Chondrocyte (in vitro differentiated cells): ENCODE measurements around the gene ARHGAP6. TPM values are rescaled to one million over a fixed set of nuclear protein-coding genes. Genes with fewer than 3 reads are reported as not detected.

Experiments
- DNase-seq: peaks from one replicate; pipeline ENCODE4 v3.0.0; 2021; ENCODE audit warnings: mixed read lengths, low spot score
- H3K27ac Mint-ChIP-seq: one replicate; pipeline ENCODE4 v1.8.0; 2021; ENCODE audit warnings: mild to moderate bottlenecking, moderate library complexity, mixed read lengths; ENCODE audit not compliant: unreplicated experiment
- H3K27me3 Mint-ChIP-seq: 2 replicates; pipeline ENCODE4 v1.8.0; 2021; ENCODE audit warnings: low read depth, mixed read lengths
- H3K36me3 Mint-ChIP-seq: 2 replicates; pipeline ENCODE4 v1.8.0; 2021; ENCODE audit warnings: low read depth, mixed read lengths
- H3K4me1 Mint-ChIP-seq: 2 replicates; pipeline ENCODE4 v1.8.0; 2021; ENCODE audit warnings: low read depth, mild to moderate bottlenecking, mixed read lengths
- H3K4me3 Mint-ChIP-seq: one replicate; pipeline ENCODE4 v1.8.0; 2021; ENCODE audit warnings: mild to moderate bottlenecking, moderate library complexity, mixed read lengths; ENCODE audit not compliant: unreplicated experiment
- H3K9me3 Mint-ChIP-seq: 2 replicates; pipeline ENCODE4 v1.8.0; 2021; ENCODE audit warnings: low read depth, mixed read lengths
- total RNA-seq: library from RNA; stranded (reverse); gene quantifications from 3 replicates; pipeline ENCODE4 v1.2.1, GENCODE V29; 2021
- TF ChIP-seq, protein P1 (sequence below): fragments of 200-600 bp; sonication (generic); IDR thresholded peaks from 2 replicates; pipeline ENCODE4 v1.5.0; 2021; ENCODE audit warnings: antibody characterized with exemption, mild to moderate bottlenecking, moderate library complexity

The ARHGAP6 gene
- total RNA-seq, 1 donor from 2014 or later, result 1.5 TPM

DNA sequence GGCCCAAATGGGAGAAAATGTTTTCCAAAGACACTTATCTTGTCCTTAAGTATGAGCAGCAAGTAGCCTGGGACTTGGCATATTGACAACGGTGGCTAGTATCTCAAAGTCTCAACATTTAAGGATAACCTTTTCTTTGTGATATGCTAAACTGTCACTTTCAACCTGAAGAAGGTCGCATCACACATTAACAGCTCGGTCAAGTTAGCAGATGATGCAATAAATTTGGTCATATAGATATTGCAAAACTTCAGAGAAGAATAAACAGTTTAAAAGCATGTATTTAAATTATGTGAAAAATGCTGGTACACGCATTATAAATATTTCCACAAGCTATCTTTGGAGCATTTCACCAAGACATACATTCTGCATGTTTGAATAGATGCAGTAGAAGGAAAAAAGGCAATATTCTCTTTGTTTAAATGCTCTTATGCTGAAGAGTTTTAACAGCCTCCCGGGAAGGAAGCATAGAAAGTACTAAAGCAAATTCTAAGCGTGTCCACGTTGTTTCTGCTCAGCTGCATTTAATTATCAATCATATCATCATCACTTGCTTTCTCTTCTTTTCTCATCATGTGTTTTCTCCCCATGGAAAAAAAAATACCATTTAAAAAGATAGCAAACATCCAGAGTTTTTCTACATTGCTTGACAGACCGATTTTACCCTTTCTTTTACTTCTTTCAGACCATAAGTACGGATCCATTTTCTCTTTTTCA, 24.2 kb downstream of the ARHGAP6 start:
- Mint-ChIP-seq H3K4me1 (peaks cover 8% of the 10 kb centered on the region), H3K4me3 (no peak overlapping the region), H3K9me3 (peaks cover 9% of the 10 kb centered on the region), H3K27ac (no peak overlapping the region), H3K36me3 (no peaks in the 10 kb centered on the region), H3K27me3 (no peaks in the 10 kb centered on the region)
- TF ChIP-seq, protein P1, sequence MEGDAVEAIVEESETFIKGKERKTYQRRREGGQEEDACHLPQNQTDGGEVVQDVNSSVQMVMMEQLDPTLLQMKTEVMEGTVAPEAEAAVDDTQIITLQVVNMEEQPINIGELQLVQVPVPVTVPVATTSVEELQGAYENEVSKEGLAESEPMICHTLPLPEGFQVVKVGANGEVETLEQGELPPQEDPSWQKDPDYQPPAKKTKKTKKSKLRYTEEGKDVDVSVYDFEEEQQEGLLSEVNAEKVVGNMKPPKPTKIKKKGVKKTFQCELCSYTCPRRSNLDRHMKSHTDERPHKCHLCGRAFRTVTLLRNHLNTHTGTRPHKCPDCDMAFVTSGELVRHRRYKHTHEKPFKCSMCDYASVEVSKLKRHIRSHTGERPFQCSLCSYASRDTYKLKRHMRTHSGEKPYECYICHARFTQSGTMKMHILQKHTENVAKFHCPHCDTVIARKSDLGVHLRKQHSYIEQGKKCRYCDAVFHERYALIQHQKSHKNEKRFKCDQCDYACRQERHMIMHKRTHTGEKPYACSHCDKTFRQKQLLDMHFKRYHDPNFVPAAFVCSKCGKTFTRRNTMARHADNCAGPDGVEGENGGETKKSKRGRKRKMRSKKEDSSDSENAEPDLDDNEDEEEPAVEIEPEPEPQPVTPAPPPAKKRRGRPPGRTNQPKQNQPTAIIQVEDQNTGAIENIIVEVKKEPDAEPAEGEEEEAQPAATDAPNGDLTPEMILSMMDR, result no peak
- no peak for DNase-seq

- Mint-ChIP-seq H3K4me1 (peaks cover 8% of the 10 kb centered on the region), H3K36me3 (no peaks in the 10 kb centered on the region), H3K9me3 (peaks cover 9% of the 10 kb centered on the region), H3K27ac (no peak overlapping the region), H3K27me3 (no peaks in the 10 kb centered on the region), H3K4me3 (no peak overlapping the region)
- DNase-seq, result no peak
- TF ChIP-seq, protein P1, result no peak
Observed at GRCh38 chrX:11640089-11640488, 25.6 kb downstream of the ARHGAP6 start.

GRCh38 chrX:11632732-11633131, 33.0 kb downstream of the ARHGAP6 start:
- H3K27ac Mint-ChIP-seq, result no peak overlapping the region
- DNase-seq, result no peak
- TF ChIP-seq, protein P1, result no peak
- no peak overlapping the region for H3K4me3 Mint-ChIP-seq
- H3K4me1 Mint-ChIP-seq, result peaks cover 5% of the 10 kb centered on the region
- no peaks in the 10 kb centered on the region for H3K27me3 Mint-ChIP-seq
- H3K9me3 Mint-ChIP-seq, result peaks cover 10% of the 10 kb centered on the region
- no peaks in the 10 kb centered on the region for H3K36me3 Mint-ChIP-seq

DNA sequence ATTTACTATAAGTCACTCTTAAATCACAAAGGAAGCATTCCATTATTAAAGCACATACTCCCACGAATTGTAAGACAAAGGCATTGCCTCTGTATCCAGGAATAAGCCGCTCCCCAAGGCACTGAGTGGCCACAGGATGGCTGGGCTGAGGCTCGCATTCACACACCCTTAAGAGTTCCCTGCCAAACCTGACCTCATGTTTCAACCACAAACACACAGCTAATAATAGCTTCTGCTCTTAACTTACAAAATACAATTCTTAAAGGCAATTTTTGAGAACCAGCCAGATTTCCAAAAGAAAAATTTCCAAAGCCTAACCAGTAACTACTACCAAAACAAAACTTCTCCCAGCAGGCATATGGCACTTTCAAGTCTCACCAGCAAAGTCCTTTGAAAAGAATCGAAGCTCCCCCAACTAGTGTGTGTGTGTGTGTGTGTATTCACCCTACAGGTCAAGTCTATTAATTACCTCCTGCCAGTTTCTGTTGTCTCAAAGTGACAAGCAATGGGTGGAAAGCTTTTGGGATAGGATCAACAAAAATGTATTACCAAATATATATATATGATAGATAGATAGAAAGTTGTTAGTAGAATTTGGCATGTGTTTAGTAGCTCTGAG, 36.0 kb downstream of the ARHGAP6 start:
- Mint-ChIP-seq H3K4me1 (peaks cover 5% of the 10 kb centered on the region), H3K27ac (peak overlapping the region; percentile 6), H3K4me3 (no peak overlapping the region), H3K27me3 (no peaks in the 10 kb centered on the region), H3K36me3 (no peaks in the 10 kb centered on the region), H3K9me3 (peaks cover 14% of the 10 kb centered on the region)
- DNase-seq, result no peak
- TF ChIP-seq, protein P1, result peak; percentile 14

GRCh38 chrX:11628399-11628798, 37.3 kb downstream of the ARHGAP6 start:
- TF ChIP-seq, protein P1, result no peak
- peaks cover 21% of the 10 kb centered on the region for H3K9me3 Mint-ChIP-seq
- DNase-seq, result no peak
- no peaks in the 10 kb centered on the region for H3K27me3 Mint-ChIP-seq
- no peak overlapping the region for H3K27ac Mint-ChIP-seq
- H3K4me3 Mint-ChIP-seq, result no peak overlapping the region
- no peaks in the 10 kb centered on the region for H3K36me3 Mint-ChIP-seq
- H3K4me1 Mint-ChIP-seq, result peaks cover 5% of the 10 kb centered on the region
